Transverse colon (tissue), 3 donors: ENCODE data around the gene SLC13A3.

ENCODE experiments used
- POLR2A ChIP-seq: fragments of 450-650 bp; IDR thresholded peaks from one replicate; pipeline ENCODE4 v1.6.1; 2016; ENCODE audit warnings: antibody characterized with exemption, mild to moderate bottlenecking, moderate library complexity
- POLR2AphosphoS5 ChIP-seq, 3 donors: sonication (generic); formaldehyde crosslinking; IDR thresholded peaks; one replicate each; pipeline ENCODE4 v1.6.1; 2016; ENCODE audit warnings: antibody characterized with exemption in 3 of 3

- TF ChIP-seq POLR2A (no peak), POLR2AphosphoS5 (IDR thresholded peaks at IDR 0.05) (no peak)
Observed at GRCh38 chr20:46605181-46605580, 46.1 kb downstream of the SLC13A3 start.
